HG02870 (cell line): ENCODE results near the gene WDR45B.

Experiments
- ATAC-seq: cut with Tn5 transposase; IDR thresholded peaks from one replicate; pipeline ENCODE4 v1.9.1; 2021; ENCODE audit warnings: mild to moderate bottlenecking, moderate library complexity; ENCODE audit not compliant: unreplicated experiment

Gene WDR45B

GRCh38 chr17:82602986-82603710, 45.1 kb downstream of the WDR45B start:
- ATAC-seq: no peak

GRCh38 chr17:82602487-82602886, 45.8 kb downstream of the WDR45B start:
- ATAC-seq: no peak

- ATAC-seq: no peak
Observed at GRCh38 chr17:82601447-82602000, 46.7 kb downstream of the WDR45B start.

GRCh38 chr17:82600731-82601446, 47.4 kb downstream of the WDR45B start:
- no peak for ATAC-seq

GRCh38 chr17:82599674-82600661, 48.3 kb downstream of the WDR45B start:
- ATAC-seq: no peak

GRCh38 chr17:82598256-82599119, 49.8 kb downstream of the WDR45B start:
- ATAC-seq: no peak

- no peak for ATAC-seq
Observed at GRCh38 chr17:82596837-82597672, 51.2 kb downstream of the WDR45B start.

- ATAC-seq: no peak
Observed at GRCh38 chr17:82596296-82596695, 51.9 kb downstream of the WDR45B start.

GRCh38 chr17:82595893-82596292, 52.4 kb downstream of the WDR45B start:
- ATAC-seq: no peak

GRCh38 chr17:82594571-82594970, 53.7 kb downstream of the WDR45B start:
- no peak for ATAC-seq

GRCh38 chr17:82593590-82594087, 54.6 kb downstream of the WDR45B start:
- no peak for ATAC-seq

GRCh38 chr17:82592767-82593589, 55.3 kb downstream of the WDR45B start:
- ATAC-seq: no peak

- no peak for ATAC-seq
Observed at GRCh38 chr17:82592289-82592766, 55.9 kb downstream of the WDR45B start.

GRCh38 chr17:82590881-82591539, 57.2 kb downstream of the WDR45B start:
- no peak for ATAC-seq

GRCh38 chr17:82590216-82590615, 58.0 kb downstream of the WDR45B start:
- no peak for ATAC-seq

- ATAC-seq: no peak
Observed at GRCh38 chr17:82589851-82590180, 58.4 kb downstream of the WDR45B start.
